HCT116 (cell line): ENCODE results near the gene OR52E1.

Experiments
- ATF3 ChIP-seq: IDR thresholded peaks from 2 replicates; pipeline ENCODE4 v1.6.1; 2012
- CTCF ChIP-seq, 3 experiments: fragments of 200-600 bp in 1 of 3; sonication (generic) in 1 of 3; IDR thresholded peaks in 2 of 3; conservative IDR thresholded peaks in 1 of 3; 2 replicates each; pipeline ENCODE4 v1.5.1; 2012 to 2017; ENCODE audit warnings: low read depth in 2 of 3, low read length in 2 of 3, antibody characterized with exemption in 1 of 3, borderline replicate concordance in 1 of 3, control low read depth in 1 of 3, mild to moderate bottlenecking in 1 of 3, mixed read lengths in 1 of 3, mixed run types in 1 of 3, moderate library complexity in 1 of 3; ENCODE audit not compliant: insufficient read depth in 1 of 3
- EZH2 ChIP-seq: fragments of 200-600 bp; sonication (generic); IDR thresholded peaks from 2 replicates; pipeline ENCODE4 v1.6.1; 2017; ENCODE audit warnings: antibody characterized with exemption, mixed run types
- JUND ChIP-seq: IDR thresholded peaks from 2 replicates; pipeline ENCODE4 v1.6.1; 2012
- MAX ChIP-seq: IDR thresholded peaks from 2 replicates; pipeline ENCODE4 v1.6.1; 2012
- POLR2A ChIP-seq: IDR thresholded peaks from 2 replicates; pipeline ENCODE4 v1.7.0; 2011; ENCODE audit warnings: borderline replicate concordance; ENCODE audit not compliant: insufficient read depth, insufficient read length; ENCODE audit errors: extremely low read depth
- POLR2AphosphoS5 ChIP-seq: IDR thresholded peaks from 2 replicates; pipeline ENCODE4 v1.6.1; 2011; ENCODE audit warnings: mild to moderate bottlenecking, low read depth, low read length, moderate library complexity
- SP1 ChIP-seq: IDR thresholded peaks from 2 replicates; pipeline ENCODE4 v1.6.1; 2012; ENCODE audit warnings: low read depth
- YY1 ChIP-seq: IDR thresholded peaks from 2 replicates; pipeline ENCODE4 v1.6.1; 2011; ENCODE audit warnings: low read length, low read depth, moderate library complexity, mild to moderate bottlenecking; ENCODE audit not compliant: insufficient replicate concordance; ENCODE audit errors: extremely low read depth
- ZBTB33 ChIP-seq: IDR thresholded peaks from 2 replicates; pipeline ENCODE4 v1.6.1; 2011; ENCODE audit warnings: mild to moderate bottlenecking, low read length, moderate library complexity; ENCODE audit not compliant: insufficient replicate concordance; ENCODE audit errors: extremely low read depth

GRCh38 chr11:5092821-5093585 lies 23.6 kb downstream of the OR52E1 start:
- TF ChIP-seq CTCF (IDR thresholded peaks at IDR 0.05 in 2 of 3, conservative IDR thresholded peaks at IDR 0.05 in 1 of 3; ENCODE audit: borderline replicate concordance in 1 of 3, insufficient read depth in 1 of 3, low read depth in 2 of 3, low read length in 2 of 3), result no peak
- TF ChIP-seq POLR2A, result no peak
- TF ChIP-seq JUND, result no peak
- no peak for TF ChIP-seq ATF3
- TF ChIP-seq ZBTB33, result no peak
- no peak for TF ChIP-seq EZH2
- TF ChIP-seq POLR2AphosphoS5, result no peak
- no peak for TF ChIP-seq YY1
- no peak for TF ChIP-seq SP1
- no peak for TF ChIP-seq MAX
